K562 (cell line): ENCODE data around the gene APIP. TPM values are rescaled to one million over a fixed set of nuclear protein-coding genes. Genes with fewer than 3 reads are reported as not detected.

Experiments
- ATAC-seq: fragments of 200-7000 bp; cut with Tn5 transposase; 3 replicates; pipeline ENCODE4 v1.9.1; 2020; ENCODE audit warnings: moderate library complexity
- BruUV-seq: library from RNA; stranded (reverse); fragments of 400-500 nt; replicated peaks from 2 replicates; lab custom pipeline; 2021; lab: Mats Ljungman, UMichigan
- CTCF ChIA-PET: fragments of 300-600 bp; formaldehyde crosslinking; extraction: SDS; loops from one replicate; lab custom pipeline; 2021; ENCODE audit warnings: low intra/inter-chr PET ratio; lab: Yijun Ruan, JAX
- POLR2A ChIA-PET: fragments of 300-600, 350-650 bp; sonication (Branson Sonifier 250); formaldehyde crosslinking; extraction: SDS; loops from one replicate; lab custom pipeline; 2021; ENCODE audit warnings: antibody characterized with exemption, inconsistent platforms; lab: Yijun Ruan, JAX
- DNase-seq, 4 experiments: peaks; one replicate each; pipeline versions ENCODE4 v3.0.0 to v3.0.0-alpha.2; 2011 to 2018; ENCODE audit warnings: low spot score in 3 of 4, mixed read lengths in 3 of 4; ENCODE audit errors: extremely low read depth in 1 of 4
- FAIRE-seq: peaks from 2 replicates; lab custom pipeline; 2011; peaks lifted over from hg19 to GRCh38; lab: Jason Lieb, UNC
- H2AFZ ChIP-seq: 2 replicates; pipeline ENCODE4 v1.6.0; 2011; ENCODE audit warnings: low read depth, low read length, control low read depth, inconsistent platforms
- H3K27ac ChIP-seq: fragments of 200-600 bp; 3 replicates; pipeline ENCODE4 v1.8.0; 2011; ENCODE audit warnings: low read depth, mild to moderate bottlenecking, control low read depth, inconsistent platforms, low read length, moderate library complexity, mixed read lengths; ENCODE audit errors: extremely low read depth
- H3K27me3 ChIP-seq, 2 experiments: fragments of 300-600 bp in 1 of 2; 2 replicates in 1 of 2; 3 replicates in 1 of 2; pipeline versions ENCODE4 v1.6.0 to v1.8.0; 2011; ENCODE audit warnings: inconsistent platforms in 2 of 2, low read length in 2 of 2, mild to moderate bottlenecking in 1 of 2, mixed read lengths in 1 of 2, moderate library complexity in 1 of 2; ENCODE audit not compliant: control insufficient read depth in 2 of 2, insufficient read depth in 2 of 2
- H3K36me3 ChIP-seq: fragments of 300-600 bp; 3 replicates; pipeline ENCODE4 v1.8.0; 2011; ENCODE audit warnings: mild to moderate bottlenecking, low read length, inconsistent platforms; ENCODE audit not compliant: control insufficient read depth, insufficient read depth
- H3K4me1 ChIP-seq, 2 experiments: fragments of 200-600 bp in 1 of 2; replicated peaks in 1 of 2; 2 replicates in 1 of 2; 3 replicates in 1 of 2; pipeline versions ENCODE4 v1.5.1 to v1.8.0; 2011; ENCODE audit warnings: inconsistent platforms in 2 of 2, low read length in 2 of 2, mild to moderate bottlenecking in 1 of 2, mixed read lengths in 1 of 2, moderate library complexity in 1 of 2; ENCODE audit not compliant: control insufficient read depth in 2 of 2, insufficient read depth in 2 of 2
- H3K4me2 ChIP-seq: 2 replicates; pipeline ENCODE4 v1.6.1; 2011; ENCODE audit warnings: low read length, control low read depth, inconsistent platforms, mixed read lengths; ENCODE audit not compliant: insufficient read depth
- H3K4me3 ChIP-seq: fragments of 200-600 bp; sonication (generic), shearing (Covaris generic); 2 replicates; pipeline ENCODE4 v1.5.1; 2016; ENCODE audit warnings: control low read depth, inconsistent platforms
- H3K79me2 ChIP-seq: fragments of 200-600 bp; 3 replicates; pipeline ENCODE4 v1.8.0; 2011; ENCODE audit warnings: low read length, inconsistent platforms; ENCODE audit not compliant: control insufficient read depth, insufficient read depth
- H3K9ac ChIP-seq, 2 experiments: 2 replicates each; pipeline versions ENCODE4 v1.6.0 to v1.6.1; 2011; ENCODE audit warnings: low read depth in 2 of 2, low read length in 2 of 2, control low read depth in 1 of 2, inconsistent platforms in 1 of 2, mild to moderate bottlenecking in 1 of 2, mixed read lengths in 1 of 2; ENCODE audit not compliant: insufficient read depth in 1 of 2
- H3K9me1 ChIP-seq: one replicate; pipeline ENCODE4 v1.6.0; 2011; ENCODE audit warnings: inconsistent platforms, mild to moderate bottlenecking, low read length, moderate library complexity; ENCODE audit not compliant: control insufficient read depth, insufficient read depth
- H3K9me3 ChIP-seq: replicated peaks from 2 replicates; pipeline ENCODE4 v1.5.1; 2011; ENCODE audit warnings: low read depth, low read length, inconsistent platforms; ENCODE audit not compliant: control insufficient read depth, insufficient read depth
- H4K20me1 ChIP-seq: replicated peaks from 2 replicates; pipeline ENCODE4 v1.6.1; 2011; ENCODE audit warnings: low read length, inconsistent platforms, mixed read lengths; ENCODE audit not compliant: control insufficient read depth, insufficient read depth
- ATF7 ChIP-seq: fragments of 450-650 bp; IDR thresholded peaks from 2 replicates; pipeline ENCODE4 v1.7.1; 2014; ENCODE audit warnings: mild to moderate bottlenecking, moderate library complexity
- EP400 ChIP-seq: fragments of 450-650 bp; IDR thresholded peaks from 2 replicates; pipeline ENCODE4 v1.6.1; 2017; ENCODE audit warnings: antibody characterized with exemption, mild to moderate bottlenecking, moderate library complexity
- FOSL1 ChIP-seq: fragments of 200-800 bp; sonication (Bioruptor generic); conservative IDR thresholded peaks from 2 replicates; pipeline ENCODE4 v1.6.1; 2016; ENCODE audit warnings: missing genetic modification characterization, missing compliant biosample characterization
- TCF7L2 ChIP-seq: fragments of 150-350 bp; IDR thresholded peaks from 2 replicates; pipeline ENCODE4 v1.6.1; 2016; ENCODE audit warnings: low read depth, mild to moderate bottlenecking, low read length, moderate library complexity
- WGBS: fragments of 100-300 bp; shearing (Covaris generic); methylation state at CpG from one replicate; pipeline ENCODE4 v1.1.6; 2016; ENCODE audit warnings: low coverage, mixed read lengths; ENCODE audit not compliant: insufficient coverage; ENCODE audit errors: missing lambda C conversion rate; 5-methylcytosine and 5-hydroxymethylcytosine counted together
- in situ Hi-C: fragments of 300-500 bp; cut with MboI; formaldehyde crosslinking; loops from 4 replicates; pipeline ENCODE4 v1.15.0; 2018; ENCODE audit warnings: inconsistent platforms, mixed read lengths
- intact Hi-C: fragments of 100-400 bp; cut with micrococcal nuclease; formaldehyde crosslinking; loops from 2 replicates; pipeline ENCODE4 v1.14.2; 2022
- polyA plus RNA-seq, 8 experiments: library from polyadenylated mRNA; depleted of rRNA in 4 of 8; stranded (reverse) in 5 of 8; unstranded in 3 of 8; fragments of >200 nt; fragmentation: Nextera tagmentation in 2 of 8; fragmentation: Illumina TruSeq in 1 of 8; extraction: Ambion mirVana in 2 of 8; extraction: Trizol in 1 of 8; gene quantifications; 2 replicates each; pipeline versions ENCODE4 v1.2.1 to v1.2.3, GENCODE V29; 2011 to 2014; ENCODE audit warnings: inconsistent platforms in 1 of 8, missing spikeins in 1 of 8
- total RNA-seq, 7 experiments: library from RNA; depleted of rRNA in 6 of 7; stranded (reverse); fragments of >200 nt in 6 of 7; fragmentation: Illumina TruSeq in 2 of 7; extraction: Trizol in 2 of 7; gene quantifications; 2 replicates each; pipeline versions ENCODE4 v1.2.1 to v1.2.3, GENCODE V29; 2011 to 2021; ENCODE audit warnings: low replicate concordance in 1 of 7
- TF ChIP-seq, protein P1 (sequence below): sonication (generic); formaldehyde crosslinking; IDR thresholded peaks from 2 replicates; pipeline ENCODE4 v1.4.0; 2020; ENCODE audit warnings: mild to moderate bottlenecking, missing genetic modification reagents
- TF ChIP-seq, protein P2 (sequence below): fragments of 200-800 bp; sonication (Bioruptor generic); IDR thresholded peaks from 2 replicates; pipeline ENCODE4 v1.6.1; 2016; ENCODE audit warnings: missing genetic modification characterization, missing compliant biosample characterization
- TF ChIP-seq, protein P3 (sequence below), 2 experiments: fragments of 450-650 bp; IDR thresholded peaks; 2 replicates each; pipeline ENCODE4 v1.6.1; 2016

Gene APIP
- total and polyA plus RNA-seq, 9 of the 15 experiments (the other 6 are each of a cell fraction or from before 2014, with no cell fraction given): 63.7 to 110 (median 82.8) TPM

DNA sequence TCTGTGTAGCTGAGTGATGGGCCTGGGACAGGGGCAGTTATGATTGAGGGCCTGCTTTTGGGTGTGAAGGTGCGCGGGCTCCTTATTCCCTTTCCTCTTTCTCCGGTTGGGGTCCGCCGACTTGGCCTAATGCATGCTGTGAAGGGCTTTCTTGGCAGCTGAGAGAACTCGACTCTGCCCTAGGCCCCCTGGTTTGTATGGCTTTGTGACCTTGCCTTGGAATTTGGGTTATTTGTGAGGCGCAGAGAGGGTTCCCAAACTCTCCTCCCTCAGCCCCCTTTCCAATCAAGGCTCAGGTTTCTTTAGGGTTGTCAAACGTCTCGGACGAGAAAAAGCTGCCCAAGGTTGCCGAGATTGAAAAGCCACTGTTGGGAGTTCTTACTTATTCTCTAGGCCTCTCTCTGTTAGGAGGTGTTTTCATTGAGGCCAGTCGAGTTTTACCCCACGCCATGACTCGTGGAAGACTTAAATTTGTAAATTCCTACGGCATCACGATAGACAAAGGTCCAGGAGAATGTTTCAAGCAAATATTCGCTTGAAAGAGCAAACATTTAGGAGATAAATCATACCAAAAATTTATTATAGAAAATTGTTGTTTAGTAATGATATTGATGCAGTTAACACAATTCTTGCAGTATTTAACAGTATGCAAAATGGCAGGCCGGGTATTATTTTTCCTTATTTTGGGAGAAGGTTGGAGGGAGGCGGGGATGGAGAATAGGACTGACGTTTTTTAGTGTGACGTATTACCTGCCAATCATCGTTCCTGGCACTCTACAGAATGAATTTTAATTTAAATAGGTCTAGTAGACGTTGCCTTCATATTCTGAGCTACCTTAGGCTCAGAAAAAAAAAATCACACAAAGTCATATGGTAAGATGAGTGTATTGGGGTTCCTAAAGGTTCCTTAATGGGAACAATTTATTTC lies 928 bp upstream of the APIP start (continued):
- TF ChIP-seq, protein P1, sequence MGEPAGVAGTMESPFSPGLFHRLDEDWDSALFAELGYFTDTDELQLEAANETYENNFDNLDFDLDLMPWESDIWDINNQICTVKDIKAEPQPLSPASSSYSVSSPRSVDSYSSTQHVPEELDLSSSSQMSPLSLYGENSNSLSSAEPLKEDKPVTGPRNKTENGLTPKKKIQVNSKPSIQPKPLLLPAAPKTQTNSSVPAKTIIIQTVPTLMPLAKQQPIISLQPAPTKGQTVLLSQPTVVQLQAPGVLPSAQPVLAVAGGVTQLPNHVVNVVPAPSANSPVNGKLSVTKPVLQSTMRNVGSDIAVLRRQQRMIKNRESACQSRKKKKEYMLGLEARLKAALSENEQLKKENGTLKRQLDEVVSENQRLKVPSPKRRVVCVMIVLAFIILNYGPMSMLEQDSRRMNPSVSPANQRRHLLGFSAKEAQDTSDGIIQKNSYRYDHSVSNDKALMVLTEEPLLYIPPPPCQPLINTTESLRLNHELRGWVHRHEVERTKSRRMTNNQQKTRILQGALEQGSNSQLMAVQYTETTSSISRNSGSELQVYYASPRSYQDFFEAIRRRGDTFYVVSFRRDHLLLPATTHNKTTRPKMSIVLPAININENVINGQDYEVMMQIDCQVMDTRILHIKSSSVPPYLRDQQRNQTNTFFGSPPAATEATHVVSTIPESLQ (CRISPR knock-in tag): 0 out of 2 replicates have a peak, but pooled peaks have one; percentile 57

DNA sequence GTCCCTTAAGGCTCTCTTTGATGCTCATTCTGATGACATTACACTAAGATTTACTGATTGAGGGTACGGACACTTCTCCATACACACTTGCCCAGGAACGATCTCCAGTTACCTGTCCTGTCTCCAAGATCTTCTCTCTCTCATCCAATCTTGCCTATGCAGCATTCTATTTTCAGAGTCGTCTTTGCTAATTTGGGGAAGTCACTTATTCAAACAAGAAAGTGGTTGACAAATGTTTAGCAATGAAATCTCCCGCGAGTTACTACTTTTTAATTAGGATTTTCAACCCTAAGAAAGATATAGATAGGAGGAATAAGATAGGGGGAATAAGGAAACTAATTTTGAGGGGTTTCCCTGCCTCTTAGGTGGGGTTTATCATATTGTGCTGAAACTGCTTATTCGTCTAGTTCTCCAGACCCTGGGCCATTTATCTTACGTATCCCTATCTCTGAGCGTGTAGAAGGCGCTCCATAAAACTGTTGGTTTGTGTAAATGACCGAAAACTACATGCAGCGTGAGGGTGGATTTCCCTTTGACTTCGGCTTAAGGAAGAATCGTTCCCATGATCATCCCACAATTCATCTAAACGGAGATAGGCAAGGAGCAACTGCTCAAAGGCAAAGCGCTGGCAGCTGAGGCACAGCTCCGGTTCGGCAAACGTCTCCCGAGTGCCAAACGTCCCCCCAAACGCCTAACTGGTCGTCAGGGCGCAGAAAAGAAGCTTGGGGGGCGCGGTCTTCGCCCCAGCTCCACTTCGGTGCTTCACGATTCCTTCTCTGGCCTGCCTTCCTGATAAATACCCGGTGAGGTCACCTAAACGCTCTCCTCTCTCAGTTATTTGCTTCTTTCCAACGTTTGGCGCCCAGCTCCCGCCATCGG lies 804 bp downstream of the APIP start:
- peak overlapping the region; percentile 96 for H3K4me2 ChIP-seq
- in situ Hi-C loops (no loop called here), intact Hi-C loops (no loop called here)
- FAIRE-seq (peak; percentile 32), ATAC-seq (peak; percentile 5), DNase-seq (peak in 2 of 4 experiments; percentile 13 to 37)
- H3K9me1 ChIP-seq: no peaks in the 10 kb centered on the region
- H3K27me3 ChIP-seq: no peaks in the 10 kb centered on the region
- peaks cover 3% of the 10 kb centered on the region; the same call in 1 of the 2 replicates for H3K9me3 ChIP-seq
- H3K27ac ChIP-seq: peak overlapping the region; percentile 94
- peaks cover 35% of the 10 kb centered on the region for H3K36me3 ChIP-seq
- peaks cover 81% of the 10 kb centered on the region for H3K79me2 ChIP-seq
- peak overlapping the region; percentile 91 to 100 for H3K9ac ChIP-seq
- CTCF ChIA-PET: no interaction called here
- H3K4me1 ChIP-seq: peaks cover 5 to 9% of the 10 kb centered on the region in 2 experiments; a peak in 2 of 5 replicates
- WGBS: 2% methylated on average over 31 of the region's 34 CpGs
- H4K20me1 ChIP-seq: no peaks in the 10 kb centered on the region
- peak overlapping the region; percentile 90 for H3K4me3 ChIP-seq
- peak overlapping the region; percentile 97 for H2AFZ ChIP-seq
- TSS peak; percentile 62 for BruUV-seq
- POLR2A ChIA-PET: interaction anchor here (0.6 to 1.3 kb wide), 6 partner anchors 8 to 402 kb away, joined by 3 to 5 read pairs (median 4); partner anchors contain the start of gene ELF5
- TF ChIP-seq FOSL1 (tag) (peak; percentile 34; the same call in 1 of the 2 replicates), ATF7 (peak; percentile 28; the same call in 1 of the 2 replicates), EP400 (no peak), TCF7L2 (no peak)
- TF ChIP-seq, protein P2, sequence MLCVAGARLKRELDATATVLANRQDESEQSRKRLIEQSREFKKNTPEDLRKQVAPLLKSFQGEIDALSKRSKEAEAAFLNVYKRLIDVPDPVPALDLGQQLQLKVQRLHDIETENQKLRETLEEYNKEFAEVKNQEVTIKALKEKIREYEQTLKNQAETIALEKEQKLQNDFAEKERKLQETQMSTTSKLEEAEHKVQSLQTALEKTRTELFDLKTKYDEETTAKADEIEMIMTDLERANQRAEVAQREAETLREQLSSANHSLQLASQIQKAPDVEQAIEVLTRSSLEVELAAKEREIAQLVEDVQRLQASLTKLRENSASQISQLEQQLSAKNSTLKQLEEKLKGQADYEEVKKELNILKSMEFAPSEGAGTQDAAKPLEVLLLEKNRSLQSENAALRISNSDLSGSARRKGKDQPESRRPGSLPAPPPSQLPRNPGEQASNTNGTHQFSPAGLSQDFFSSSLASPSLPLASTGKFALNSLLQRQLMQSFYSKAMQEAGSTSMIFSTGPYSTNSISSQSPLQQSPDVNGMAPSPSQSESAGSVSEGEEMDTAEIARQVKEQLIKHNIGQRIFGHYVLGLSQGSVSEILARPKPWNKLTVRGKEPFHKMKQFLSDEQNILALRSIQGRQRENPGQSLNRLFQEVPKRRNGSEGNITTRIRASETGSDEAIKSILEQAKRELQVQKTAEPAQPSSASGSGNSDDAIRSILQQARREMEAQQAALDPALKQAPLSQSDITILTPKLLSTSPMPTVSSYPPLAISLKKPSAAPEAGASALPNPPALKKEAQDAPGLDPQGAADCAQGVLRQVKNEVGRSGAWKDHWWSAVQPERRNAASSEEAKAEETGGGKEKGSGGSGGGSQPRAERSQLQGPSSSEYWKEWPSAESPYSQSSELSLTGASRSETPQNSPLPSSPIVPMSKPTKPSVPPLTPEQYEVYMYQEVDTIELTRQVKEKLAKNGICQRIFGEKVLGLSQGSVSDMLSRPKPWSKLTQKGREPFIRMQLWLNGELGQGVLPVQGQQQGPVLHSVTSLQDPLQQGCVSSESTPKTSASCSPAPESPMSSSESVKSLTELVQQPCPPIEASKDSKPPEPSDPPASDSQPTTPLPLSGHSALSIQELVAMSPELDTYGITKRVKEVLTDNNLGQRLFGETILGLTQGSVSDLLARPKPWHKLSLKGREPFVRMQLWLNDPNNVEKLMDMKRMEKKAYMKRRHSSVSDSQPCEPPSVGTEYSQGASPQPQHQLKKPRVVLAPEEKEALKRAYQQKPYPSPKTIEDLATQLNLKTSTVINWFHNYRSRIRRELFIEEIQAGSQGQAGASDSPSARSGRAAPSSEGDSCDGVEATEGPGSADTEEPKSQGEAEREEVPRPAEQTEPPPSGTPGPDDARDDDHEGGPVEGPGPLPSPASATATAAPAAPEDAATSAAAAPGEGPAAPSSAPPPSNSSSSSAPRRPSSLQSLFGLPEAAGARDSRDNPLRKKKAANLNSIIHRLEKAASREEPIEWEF (CRISPR knock-in tag): no peak
- TF ChIP-seq, protein P3, sequence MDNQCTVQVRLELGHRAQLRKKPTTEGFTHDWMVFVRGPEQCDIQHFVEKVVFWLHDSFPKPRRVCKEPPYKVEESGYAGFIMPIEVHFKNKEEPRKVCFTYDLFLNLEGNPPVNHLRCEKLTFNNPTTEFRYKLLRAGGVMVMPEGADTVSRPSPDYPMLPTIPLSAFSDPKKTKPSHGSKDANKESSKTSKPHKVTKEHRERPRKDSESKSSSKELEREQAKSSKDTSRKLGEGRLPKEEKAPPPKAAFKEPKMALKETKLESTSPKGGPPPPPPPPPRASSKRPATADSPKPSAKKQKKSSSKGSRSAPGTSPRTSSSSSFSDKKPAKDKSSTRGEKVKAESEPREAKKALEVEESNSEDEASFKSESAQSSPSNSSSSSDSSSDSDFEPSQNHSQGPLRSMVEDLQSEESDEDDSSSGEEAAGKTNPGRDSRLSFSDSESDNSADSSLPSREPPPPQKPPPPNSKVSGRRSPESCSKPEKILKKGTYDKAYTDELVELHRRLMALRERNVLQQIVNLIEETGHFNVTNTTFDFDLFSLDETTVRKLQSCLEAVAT (IDR thresholded peaks at IDR 0.05): no peak
